Measurements from ENCODE around the gene AZU1.

The AZU1 gene

GRCh38 chr19:797528-798414, 29.9 kb upstream of the AZU1 start:
- DNase-seq: peak; percentile 93

GRCh38 chr19:798415-799075, 29.1 kb upstream of the AZU1 start:
- no peak for DNase-seq

GRCh38 chr19:799076-799881, 28.4 kb upstream of the AZU1 start:
- peak; percentile 50 for DNase-seq

GRCh38 chr19:800360-801029, 27.1 kb upstream of the AZU1 start:
- DNase-seq: no peak

GRCh38 chr19:801030-801860, 26.4 kb upstream of the AZU1 start:
- no peak for DNase-seq

GRCh38 chr19:801861-802497, 25.7 kb upstream of the AZU1 start:
- DNase-seq: no peak

- DNase-seq: no peak
Observed at GRCh38 chr19:802498-803098, 25.0 kb upstream of the AZU1 start.

- no peak for DNase-seq
Observed at GRCh38 chr19:803099-803561, 24.5 kb upstream of the AZU1 start.

- DNase-seq: no peak
Observed at GRCh38 chr19:803686-804418, 23.8 kb upstream of the AZU1 start.

- DNase-seq: no peak
Observed at GRCh38 chr19:804419-805165, 23.0 kb upstream of the AZU1 start.

- DNase-seq: no peak
Observed at GRCh38 chr19:805166-805551, 22.5 kb upstream of the AZU1 start.

- DNase-seq: no peak
Observed at GRCh38 chr19:805600-806550, 21.8 kb upstream of the AZU1 start.

GRCh38 chr19:806815-807421, 20.7 kb upstream of the AZU1 start:
- no peak for DNase-seq

- DNase-seq: no peak
Observed at GRCh38 chr19:807627-808422, 19.8 kb upstream of the AZU1 start.

GRCh38 chr19:808423-808775, 19.2 kb upstream of the AZU1 start:
- DNase-seq: no peak

- no peak for DNase-seq
Observed at GRCh38 chr19:810077-810855, 17.4 kb upstream of the AZU1 start.
